Testis (tissue), 2 donors: ENCODE data around the gene MID1.

Experiments
- CTCF ChIP-seq, 3 experiments: fragments of 450-650 bp in 2 of 3; fragments of 200-600 bp in 1 of 3; sonication (generic) in 1 of 3; IDR thresholded peaks; one replicate each; pipeline ENCODE4 v1.5.1; 2016 to 2019; ENCODE audit warnings: antibody characterized with exemption in 3 of 3, mild to moderate bottlenecking in 2 of 3, moderate library complexity in 1 of 3
- POLR2A ChIP-seq: fragments of 450-650 bp; IDR thresholded peaks from one replicate; pipeline ENCODE4 v1.6.1; 2017; ENCODE audit warnings: antibody characterized with exemption, mild to moderate bottlenecking, moderate library complexity

- TF ChIP-seq CTCF (IDR thresholded peaks at IDR 0.05): no peak
- TF ChIP-seq POLR2A: no peak
Observed at GRCh38 chrX:10429908-10430307, 190.5 kb downstream of the MID1 start.
